Activated CD4-positive, CD25-positive, alpha-beta regulatory T cell treated with anti-CD3 and anti-CD28 coated beads, Interleukin-2, amount 50 U/mL, for 24 hours (primary cell): Measurements from ENCODE around the gene NDEL1.

Experiments
- ATAC-seq, 2 donors: fragments of 150-1000 bp; cut with Tn5 transposase; one replicate each; pipeline ENCODE4 v1.10.0; 2021; ENCODE audit warnings: mild to moderate bottlenecking in 1 of 2, moderate library complexity in 1 of 2

NDEL1 gene

DNA sequence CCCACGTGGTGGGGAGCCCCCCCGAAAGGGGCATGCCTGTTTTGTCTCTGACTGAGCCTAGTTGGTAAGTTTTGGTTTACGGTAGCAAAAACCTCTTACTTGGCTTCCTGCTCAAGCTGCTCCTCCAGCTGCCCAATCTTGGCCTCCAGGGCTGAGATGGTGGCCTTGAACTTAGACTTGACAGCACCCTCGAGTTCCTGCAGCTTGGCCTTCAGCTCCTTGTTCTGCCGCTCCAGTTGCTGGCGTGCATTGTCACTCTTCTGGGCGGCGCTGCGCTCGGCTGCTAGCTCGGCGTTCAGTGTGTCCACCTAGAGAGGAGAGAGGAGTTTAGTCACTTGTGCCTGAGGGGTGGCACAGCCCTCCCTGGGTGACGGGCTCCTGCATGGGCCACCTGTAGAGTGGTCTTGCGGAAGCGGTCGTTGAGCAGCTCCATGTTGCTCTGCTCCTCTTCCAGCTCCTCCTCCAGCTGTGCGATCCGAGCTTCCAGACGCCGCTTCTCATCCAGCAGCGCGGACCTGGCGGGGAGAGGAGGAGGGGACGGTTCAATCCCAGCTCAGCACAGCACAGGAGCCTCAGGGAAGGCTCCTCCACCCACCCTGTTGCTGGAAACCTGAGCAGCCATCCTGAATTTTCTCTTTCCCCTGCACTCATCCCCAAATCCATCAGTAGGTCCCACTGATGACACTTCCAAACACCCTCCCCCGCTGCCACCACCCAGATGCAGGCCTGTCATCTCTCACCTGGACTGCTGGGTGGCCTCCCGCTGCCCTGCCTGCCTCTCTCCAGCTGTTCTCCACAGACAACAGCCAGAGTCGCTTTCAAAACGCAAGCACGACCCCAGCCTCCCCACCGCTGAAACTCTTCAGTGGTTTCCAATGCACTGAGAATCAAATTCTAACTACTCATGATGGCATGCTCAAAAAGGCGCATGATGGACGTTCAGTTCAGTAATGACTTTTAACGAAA, 44.6 kb downstream of the NDEL1 start:
- no peak for ATAC-seq

DNA sequence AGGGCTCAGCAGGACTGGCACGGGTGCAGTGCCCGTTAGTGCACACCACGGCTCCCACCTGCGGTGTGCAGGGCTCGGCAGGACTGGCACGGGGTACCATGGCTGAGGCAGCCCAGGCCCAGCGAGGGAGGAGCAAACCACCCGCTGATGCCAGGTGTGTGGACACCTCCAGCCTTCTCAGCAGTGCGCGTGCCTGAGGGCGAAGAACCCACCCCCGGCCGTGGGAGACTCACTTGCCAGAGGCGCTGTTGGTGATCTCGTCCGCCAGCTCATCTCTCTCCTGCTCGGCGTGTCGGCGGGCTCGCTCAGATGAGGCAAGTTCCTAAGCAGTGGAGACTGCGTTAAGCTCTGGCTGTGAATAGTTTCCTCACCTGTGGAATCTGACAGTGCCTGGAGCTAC, 45.4 kb downstream of the NDEL1 start:
- no peak for ATAC-seq

DNA sequence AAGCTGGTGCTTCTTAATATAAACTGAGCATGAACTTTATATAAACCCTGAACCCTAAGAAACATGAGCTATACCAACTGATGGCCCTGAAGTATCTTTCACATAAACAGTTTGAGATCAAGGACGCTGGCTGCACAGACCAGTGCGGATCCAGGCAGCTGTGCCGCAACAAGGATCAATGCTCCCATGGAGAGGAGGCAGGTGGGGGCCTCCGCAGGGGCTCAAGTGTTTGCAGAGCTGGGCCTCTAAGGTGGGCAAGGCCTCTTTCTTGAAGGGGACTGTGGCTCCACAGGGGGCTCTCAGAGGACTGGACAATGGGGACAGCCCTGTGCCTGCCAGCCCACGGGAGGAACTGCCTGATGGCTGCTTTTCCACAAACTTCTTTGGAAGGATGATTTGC, 46.0 kb downstream of the NDEL1 start:
- ATAC-seq, result no peak

DNA sequence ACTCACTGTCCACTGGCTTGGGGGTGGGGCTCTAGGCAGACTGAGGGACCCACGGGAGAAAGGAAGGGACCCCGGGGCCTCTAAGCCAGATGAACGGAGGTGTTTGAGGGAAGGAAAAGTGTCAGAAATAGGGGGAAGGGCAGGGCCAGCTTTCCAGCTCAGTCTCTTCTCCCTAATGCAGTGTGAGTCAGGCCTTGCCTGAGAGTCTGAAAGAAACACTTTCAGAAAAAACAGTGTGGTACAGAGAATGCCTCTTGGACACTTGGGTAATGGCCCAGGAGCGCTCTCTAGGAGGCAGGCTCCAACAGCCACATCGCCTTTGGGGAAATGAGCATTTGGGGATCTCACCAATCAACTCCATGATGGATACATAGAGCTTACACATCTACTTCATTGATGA, 46.9 kb downstream of the NDEL1 start:
- no peak for ATAC-seq

DNA sequence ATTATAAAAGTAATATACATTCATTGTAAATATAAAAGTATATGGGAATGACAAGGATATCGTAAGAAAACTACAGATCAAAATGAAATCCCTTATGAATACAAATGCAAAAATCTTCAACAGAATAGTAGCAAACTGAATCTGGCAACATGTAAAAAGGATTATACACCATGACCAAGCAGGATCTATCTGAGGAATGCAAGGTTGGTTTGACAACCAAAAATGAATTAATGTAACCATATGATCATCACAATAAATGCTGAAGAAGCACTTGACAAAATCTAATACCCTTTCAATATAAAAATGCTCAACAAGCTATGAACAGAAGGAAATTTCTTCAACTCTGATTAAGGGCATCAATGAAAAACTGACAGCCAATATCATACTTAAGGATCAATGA, 48.8 kb downstream of the NDEL1 start:
- ATAC-seq, result no peak

DNA sequence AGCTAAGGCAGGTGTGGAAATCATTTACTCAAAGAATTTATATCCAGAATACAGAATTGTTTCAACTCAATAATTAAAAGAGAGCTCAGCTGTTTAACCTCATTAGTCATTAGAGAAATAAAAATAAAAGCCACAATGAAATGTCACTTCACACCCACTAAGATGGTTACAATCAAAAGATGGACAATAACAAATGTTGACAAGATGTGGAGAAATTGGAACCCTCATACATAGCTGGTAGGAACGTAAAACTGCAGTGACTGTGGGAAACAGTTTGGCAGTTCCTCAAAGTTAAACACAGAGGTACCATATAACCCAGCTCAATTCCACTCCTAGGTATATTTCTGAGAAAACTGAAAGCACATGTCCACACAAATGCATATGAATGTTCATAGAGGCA, 49.8 kb downstream of the NDEL1 start:
- no peak for ATAC-seq

DNA sequence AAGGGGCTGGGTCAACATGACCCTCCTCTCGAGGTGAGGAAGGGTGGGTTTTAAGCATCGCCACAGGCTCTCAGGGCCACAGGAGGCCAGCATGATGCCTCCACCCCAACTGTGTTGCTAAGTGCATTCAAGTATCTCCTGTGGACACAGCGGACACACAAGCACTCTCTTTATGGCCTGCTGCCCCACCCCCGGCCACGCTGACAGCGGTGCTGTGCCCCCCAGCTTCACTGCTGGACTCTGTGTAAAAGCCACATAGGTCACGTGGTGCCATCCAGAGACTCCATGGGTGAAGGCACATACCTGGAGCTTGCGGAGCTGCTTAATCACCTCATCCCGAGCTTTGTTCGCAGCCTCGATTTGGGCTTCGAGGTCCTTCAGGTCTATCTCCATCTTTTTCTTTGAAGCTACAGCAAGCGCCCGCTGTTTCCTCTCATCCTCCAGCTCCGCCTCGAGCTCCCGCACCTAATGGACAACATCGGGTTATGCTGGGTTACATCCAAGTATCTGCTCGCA, 51.5 kb downstream of the NDEL1 start:
- no peak for ATAC-seq

GRCh38 chr17:8487743-8488142, 52.1 kb downstream of the NDEL1 start:
- no peak for ATAC-seq

- no peak for ATAC-seq
Measured at GRCh38 chr17:8488491-8488890, 52.8 kb downstream of the NDEL1 start.

GRCh38 chr17:8488901-8489300, 53.2 kb downstream of the NDEL1 start:
- no peak for ATAC-seq

DNA sequence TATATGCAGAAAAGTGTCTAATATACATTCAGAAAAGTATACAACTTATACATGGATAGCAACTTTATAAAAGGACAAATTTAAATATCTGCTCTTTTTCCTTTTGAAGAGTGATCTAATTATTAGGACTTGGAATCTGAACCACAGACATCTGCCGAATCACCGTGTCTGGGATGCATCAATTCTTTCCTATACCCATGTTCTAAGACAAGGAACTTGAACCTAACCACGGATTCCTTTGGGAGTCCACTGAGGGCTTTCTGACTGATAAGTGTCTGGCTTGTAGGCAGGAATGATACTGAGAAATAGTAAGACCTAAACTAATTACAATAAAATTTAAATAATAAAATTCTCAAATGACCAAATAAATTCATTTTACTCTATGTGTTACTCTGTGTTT, 54.2 kb downstream of the NDEL1 start:
- no peak for ATAC-seq

GRCh38 chr17:8490256-8491023, 54.8 kb downstream of the NDEL1 start:
- ATAC-seq, result no peak

DNA sequence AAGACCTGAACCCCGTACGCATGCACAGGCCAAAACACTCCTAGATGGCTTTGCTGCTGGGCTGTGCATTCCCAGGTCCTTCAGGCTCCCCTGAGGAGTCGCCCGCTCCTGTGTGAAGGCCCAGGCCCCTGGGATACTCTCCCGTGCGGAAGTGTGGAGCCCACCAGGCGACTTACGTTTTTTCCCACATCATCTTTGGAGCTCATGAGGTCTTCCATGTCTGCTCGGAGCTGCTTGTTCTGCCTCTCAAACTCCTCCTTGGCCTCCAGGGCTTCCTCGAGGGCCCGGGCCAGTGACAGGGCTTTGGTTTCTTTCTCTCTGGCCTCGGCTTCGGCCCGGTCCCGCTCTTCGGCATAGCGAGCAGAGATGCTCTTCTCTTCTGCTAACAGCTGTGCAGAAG, 56.4 kb downstream of the NDEL1 start:
- no peak for ATAC-seq

GRCh38 chr17:8494021-8494420, 58.3 kb downstream of the NDEL1 start:
- ATAC-seq, result no peak

DNA sequence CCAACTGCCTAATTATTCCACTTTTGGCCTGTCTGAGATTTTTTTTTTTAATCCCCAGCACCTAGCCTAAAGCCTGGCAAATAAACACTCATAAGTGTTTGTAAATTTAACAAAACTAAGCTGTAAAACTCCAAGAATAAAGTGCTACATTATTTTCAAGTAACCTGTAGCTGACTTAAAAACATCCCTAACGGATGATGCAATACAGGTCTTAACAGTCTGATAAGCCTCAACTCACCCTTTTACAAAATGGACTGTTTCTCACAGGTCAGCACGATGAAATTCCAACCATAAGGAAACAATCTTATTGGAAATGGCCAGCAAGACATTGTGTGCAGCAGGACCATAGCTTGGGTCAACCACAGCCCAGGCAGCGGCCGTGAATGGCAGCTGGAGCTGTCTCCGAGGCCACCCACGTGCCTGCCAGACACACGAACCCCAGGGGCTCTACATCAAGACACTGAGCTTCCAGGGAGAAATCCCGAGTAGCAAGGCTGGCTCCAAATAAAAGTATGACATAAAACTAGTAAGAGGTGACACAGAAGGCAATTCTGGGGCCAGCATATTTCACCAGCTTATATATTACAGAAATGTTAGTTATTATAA, 58.9 kb downstream of the NDEL1 start:
- no peak for ATAC-seq

GRCh38 chr17:8496081-8496480, 60.4 kb downstream of the NDEL1 start:
- ATAC-seq, result no peak

GRCh38 chr17:8499171-8499570, 63.5 kb downstream of the NDEL1 start:
- ATAC-seq, result no peak

DNA sequence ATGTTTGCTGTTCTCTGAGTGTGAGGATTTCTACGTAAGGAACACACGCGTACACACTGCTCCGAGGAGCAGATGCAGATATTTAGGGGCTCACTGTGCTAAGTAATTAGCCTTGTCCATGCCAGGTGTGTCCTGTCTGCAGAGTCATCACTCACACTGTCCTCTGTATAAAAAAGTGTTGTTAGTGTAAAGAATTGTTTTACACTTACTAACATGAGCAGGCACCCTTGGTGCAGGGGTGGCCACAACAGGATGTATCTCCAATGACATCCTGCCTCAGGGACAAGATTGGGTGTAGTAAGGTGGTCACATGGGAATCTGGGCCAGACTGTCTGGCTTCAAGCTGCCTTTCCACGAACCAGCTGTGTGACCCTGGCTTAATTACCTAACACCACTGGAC, 63.9 kb downstream of the NDEL1 start:
- no peak for ATAC-seq

GRCh38 chr17:8500609-8501008, 64.9 kb downstream of the NDEL1 start:
- no peak for ATAC-seq

DNA sequence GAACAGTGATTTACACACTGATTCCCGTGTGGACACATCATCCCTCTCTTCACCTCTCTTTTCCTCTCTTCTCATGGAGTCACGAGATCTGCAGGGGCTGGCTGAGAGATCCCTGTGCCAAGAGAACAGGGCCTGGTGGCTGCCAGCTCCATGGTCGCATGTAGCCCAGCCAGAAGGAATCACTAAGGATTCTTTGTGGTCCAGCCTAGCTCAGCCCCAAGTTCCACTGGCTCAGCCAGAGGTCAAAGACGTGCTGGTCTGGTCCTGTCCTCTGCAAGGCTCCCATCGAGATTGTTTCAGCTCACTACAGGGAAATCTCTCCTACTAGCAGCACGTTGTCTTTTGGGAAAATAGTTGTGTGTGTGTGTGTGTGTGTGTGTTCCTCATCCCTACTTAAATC, 66.4 kb downstream of the NDEL1 start:
- ATAC-seq, result no peak

DNA sequence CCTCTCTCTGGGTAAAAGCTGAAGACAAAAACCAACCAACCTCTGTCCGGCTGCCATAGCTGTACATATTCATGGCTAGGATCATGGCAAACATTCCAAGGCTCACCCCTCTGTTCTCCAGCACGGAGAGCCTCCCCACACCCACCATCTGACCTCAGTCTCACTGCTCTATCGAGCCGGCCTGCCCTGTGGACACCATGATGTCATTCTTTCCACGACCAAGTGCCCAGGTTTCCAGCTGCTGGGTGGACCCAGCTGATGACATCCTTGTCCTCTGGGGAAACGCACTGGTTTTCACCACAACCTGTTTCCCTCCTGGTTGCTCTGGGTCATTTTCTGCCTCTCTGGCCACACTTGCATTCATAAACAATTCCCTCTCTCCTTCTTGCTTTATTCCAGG, 67.7 kb downstream of the NDEL1 start:
- ATAC-seq, result no peak

DNA sequence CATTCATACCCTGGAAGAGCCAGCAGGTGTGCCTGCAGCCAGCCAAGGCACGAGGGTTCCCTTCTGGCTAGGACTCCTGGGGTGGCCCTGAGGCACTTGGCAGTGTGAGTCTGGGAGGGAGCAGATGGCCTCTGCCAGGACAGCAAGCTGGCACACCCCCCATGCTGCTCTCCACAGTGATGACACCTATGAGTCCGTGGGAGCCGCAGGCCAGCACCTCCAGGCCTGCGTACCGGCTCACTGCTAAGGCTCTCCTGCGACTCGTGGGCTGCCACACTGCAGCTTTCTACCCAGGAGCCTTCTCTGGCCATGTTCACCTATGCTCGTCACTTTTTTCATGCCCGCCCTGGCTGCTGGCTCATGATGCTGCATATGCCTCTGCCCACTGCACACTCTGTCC, 68.1 kb downstream of the NDEL1 start:
- no peak for ATAC-seq

GRCh38 chr17:8504460-8505207, 69.0 kb downstream of the NDEL1 start:
- ATAC-seq, result no peak
